ENCODE results near the gene MGAT4D. TPM values are rescaled to one million over a fixed set of nuclear protein-coding genes. Genes with fewer than 3 reads are reported as not detected.

Gene MGAT4D
- total and polyA plus RNA-seq, 10 of the 15 experiments (the other 5 are each of a cell fraction or from before 2014, with no cell fraction given): not detected

- TF ChIP-seq CREM (IDR thresholded peaks at IDR 0.05; ENCODE audit: low read depth) (no peak), SREBF2 (IDR thresholded peaks at IDR 0.05; ENCODE audit: low read length) (no peak), RELA (IDR thresholded peaks at IDR 0.05; ENCODE audit: borderline replicate concordance, partially characterized antibody) (no peak), ZBTB4 (CRISPR knock-in tag; IDR thresholded peaks at IDR 0.05) (no peak), EED (IDR thresholded peaks at IDR 0.05; ENCODE audit: low read depth) (no peak), CHD4 (IDR thresholded peaks at IDR 0.05) (no peak)
Observed at GRCh38 chr4:140395668-140396067, 102.4 kb downstream of the MGAT4D start (continued).

Other genes with a start within 250 kb of the MGAT4D start
- gene SCOC, start 124.6 kb downstream of the MGAT4D start, total RNA-seq (2014; rRNA removed): 28.2 and 40.6 TPM in 2 replicates
- gene SCOC, start 124.6 kb downstream of the MGAT4D start, total RNA-seq (2014; rRNA removed; fragmentation: Illumina TruSeq; extraction: Trizol): 49.3 and 51.9 TPM in 2 replicates
- gene SCOC, start 124.6 kb downstream of the MGAT4D start, total RNA-seq (2021): 38.3 and 39.3 TPM in 2 replicates
- 50.8 and 99.7 TPM in 2 replicates for gene SCOC, start 124.6 kb downstream of the MGAT4D start, polyA plus RNA-seq (2011; rRNA removed)
- gene SCOC, start 124.6 kb downstream of the MGAT4D start, polyA plus RNA-seq (2014; fragmentation: Illumina TruSeq; extraction: Trizol): 57.2 and 82.5 TPM in 2 replicates
- gene SCOC, start 124.6 kb downstream of the MGAT4D start, polyA plus RNA-seq (2014; fragmentation: Nextera tagmentation; extraction: Ambion mirVana): 100 to 1,000 TPM; 118 to 154 TPM
- gene SCOC, start 124.6 kb downstream of the MGAT4D start, polyA plus RNA-seq (2014; rRNA removed): 24.2 and 38.0 TPM in 2 replicates
- 100 to 1,000 TPM in 1 of 2 experiments, 10 to 100 TPM in 1; 92.5 to 106 TPM for gene SCOC, start 124.6 kb downstream of the MGAT4D start, polyA plus RNA-seq (2016; fragmentation: Nextera tagmentation; extraction: Ambion mirVana)
- 0.51 and 0.60 TPM in 2 replicates for gene CLGN, start 70.6 kb downstream of the MGAT4D start, total RNA-seq (2014; rRNA removed)
- 1.0 and 1.1 TPM in 2 replicates for gene CLGN, start 70.6 kb downstream of the MGAT4D start, total RNA-seq (2014; rRNA removed; fragmentation: Illumina TruSeq; extraction: Trizol)
- gene CLGN, start 70.6 kb downstream of the MGAT4D start, total RNA-seq (2021): 0.61 and 0.64 TPM in 2 replicates
- gene CLGN, start 70.6 kb downstream of the MGAT4D start, polyA plus RNA-seq (2011; rRNA removed): 0.06 and 0.11 TPM in 2 replicates
- gene CLGN, start 70.6 kb downstream of the MGAT4D start, polyA plus RNA-seq (2014; fragmentation: Illumina TruSeq; extraction: Trizol): 0.87 and 1.5 TPM in 2 replicates
- gene CLGN, start 70.6 kb downstream of the MGAT4D start, polyA plus RNA-seq (2014; fragmentation: Nextera tagmentation; extraction: Ambion mirVana): under 1 TPM; 0.53 to 0.73 TPM
- gene CLGN, start 70.6 kb downstream of the MGAT4D start, polyA plus RNA-seq (2014; rRNA removed): 0.27 and 0.55 TPM in 2 replicates
- under 1 TPM; 0.59 to 0.71 TPM for gene CLGN, start 70.6 kb downstream of the MGAT4D start, polyA plus RNA-seq (2016; fragmentation: Nextera tagmentation; extraction: Ambion mirVana)
- gene ELMOD2, start 25.9 kb upstream of the MGAT4D start, total RNA-seq (2014; rRNA removed): 9.8 and 15.0 TPM in 2 replicates
- 16.6 and 17.7 TPM in 2 replicates for gene ELMOD2, start 25.9 kb upstream of the MGAT4D start, total RNA-seq (2014; rRNA removed; fragmentation: Illumina TruSeq; extraction: Trizol)
- 14.4 and 15.0 TPM in 2 replicates for gene ELMOD2, start 25.9 kb upstream of the MGAT4D start, total RNA-seq (2021)
- 13.8 and 26.9 TPM in 2 replicates for gene ELMOD2, start 25.9 kb upstream of the MGAT4D start, polyA plus RNA-seq (2011; rRNA removed)
- 11.7 and 13.9 TPM in 2 replicates for gene ELMOD2, start 25.9 kb upstream of the MGAT4D start, polyA plus RNA-seq (2014; fragmentation: Illumina TruSeq; extraction: Trizol)
- gene ELMOD2, start 25.9 kb upstream of the MGAT4D start, polyA plus RNA-seq (2014; fragmentation: Nextera tagmentation; extraction: Ambion mirVana): 1 to 10 TPM; 6.5 to 7.9 TPM
- gene ELMOD2, start 25.9 kb upstream of the MGAT4D start, polyA plus RNA-seq (2014; rRNA removed): 10.4 and 12.4 TPM in 2 replicates
- 10 to 100 TPM; 16.2 to 16.7 TPM for gene ELMOD2, start 25.9 kb upstream of the MGAT4D start, polyA plus RNA-seq (2016; fragmentation: Nextera tagmentation; extraction: Ambion mirVana)
- gene UCP1, start 70.7 kb upstream of the MGAT4D start, total RNA-seq (2014; rRNA removed): not detected in 2 replicates
- not detected in 2 replicates for gene UCP1, start 70.7 kb upstream of the MGAT4D start, total RNA-seq (2014; rRNA removed; fragmentation: Illumina TruSeq; extraction: Trizol)
- gene UCP1, start 70.7 kb upstream of the MGAT4D start, total RNA-seq (2021): not detected in 2 replicates
- gene UCP1, start 70.7 kb upstream of the MGAT4D start, polyA plus RNA-seq (2011; rRNA removed): not detected in 2 replicates
- gene UCP1, start 70.7 kb upstream of the MGAT4D start, polyA plus RNA-seq (2014; fragmentation: Illumina TruSeq; extraction: Trizol): not detected in 2 replicates
- gene UCP1, start 70.7 kb upstream of the MGAT4D start, polyA plus RNA-seq (2014; fragmentation: Nextera tagmentation; extraction: Ambion mirVana): not detected
- not detected in 2 replicates for gene UCP1, start 70.7 kb upstream of the MGAT4D start, polyA plus RNA-seq (2014; rRNA removed)
- not detected for gene UCP1, start 70.7 kb upstream of the MGAT4D start, polyA plus RNA-seq (2016; fragmentation: Nextera tagmentation; extraction: Ambion mirVana)